Breast epithelium (tissue), 4 donors: ENCODE data around the gene CMSS1. TPM values are rescaled to one million over a fixed set of nuclear protein-coding genes. Genes with fewer than 3 reads are reported as not detected.

Experiments
- DNase-seq, 2 donors: peaks; one replicate each; pipeline ENCODE4 v3.0.0-alpha.2; 2019; ENCODE audit warnings: low spot score in 2 of 2
- H3K27ac ChIP-seq, 2 donors: fragments of 200-600 bp; sonication (generic) in 1 of 2; one replicate each; pipeline ENCODE4 v1.5.1; 2016 to 2019; ENCODE audit warnings: mild to moderate bottlenecking in 1 of 2
- H3K27me3 ChIP-seq, 2 donors: fragments of 200-600 bp; sonication (generic) in 1 of 2; one replicate each; pipeline versions ENCODE4 v1.5.1 to v1.6.0; 2017 to 2019; ENCODE audit warnings: control low read depth in 1 of 2, mild to moderate bottlenecking in 1 of 2
- H3K36me3 ChIP-seq: fragments of 200-600 bp; one replicate; pipeline ENCODE4 v1.5.1; 2019
- H3K4me1 ChIP-seq, 2 donors: fragments of 200-600 bp; sonication (generic); one replicate each; pipeline ENCODE4 v1.5.1; 2016 to 2019; ENCODE audit warnings: control low read depth in 1 of 2
- H3K4me3 ChIP-seq, 3 donors: fragments of 200-600 bp; sonication (generic); 1 replicate in 2 of 3; 2 replicates in 1 of 3; pipeline ENCODE4 v1.5.1; 2016 to 2019; ENCODE audit warnings: mild to moderate bottlenecking in 3 of 3, moderate library complexity in 2 of 3
- H3K9me3 ChIP-seq, 2 donors: fragments of 200-600 bp; sonication (generic) in 1 of 2; one replicate each; pipeline ENCODE4 v1.5.1; 2016 to 2019; ENCODE audit warnings: control low read depth in 1 of 2
- CTCF ChIP-seq, 3 donors: fragments of 450-650 bp; IDR thresholded peaks; one replicate each; pipeline ENCODE4 v1.5.1; 2016 to 2017; ENCODE audit warnings: antibody characterized with exemption in 3 of 3, mild to moderate bottlenecking in 3 of 3, moderate library complexity in 3 of 3
- POLR2A ChIP-seq: fragments of 450-650 bp; IDR thresholded peaks from one replicate; pipeline ENCODE4 v1.6.1; 2016; ENCODE audit warnings: antibody characterized with exemption, mild to moderate bottlenecking, moderate library complexity
- POLR2AphosphoS5 ChIP-seq, 3 donors: sonication (generic); formaldehyde crosslinking; IDR thresholded peaks; one replicate each; pipeline ENCODE4 v1.6.1; 2017; ENCODE audit warnings: antibody characterized with exemption in 3 of 3
- intact Hi-C: fragments of 100-400 bp; cut with DNase I; formaldehyde crosslinking; loops from one replicate; pipeline ENCODE4 v1.15.1; 2023; ENCODE audit warnings: low total_unique reads
- total RNA-seq, 3 donors: library from RNA; depleted of rRNA; stranded (reverse); fragments of >200 nt; gene quantifications; one replicate each; pipeline ENCODE4 v1.1.0, GENCODE V29; 2016

CMSS1 gene
- total RNA-seq, 3 donors from 2014 or later: 15.5 to 35.4 (median 16.1) TPM

- H3K27ac ChIP-seq: no peak overlapping the region
- no peaks in the 10 kb centered on the region for H3K36me3 ChIP-seq
- TF ChIP-seq CTCF (IDR thresholded peaks at IDR 0.05) (no peak), POLR2A (no peak), POLR2AphosphoS5 (IDR thresholded peaks at IDR 0.05) (no peak)
- no peaks in the 10 kb centered on the region for H3K4me1 ChIP-seq
- H3K4me3 ChIP-seq: no peak overlapping the region
- no peak for DNase-seq
- H3K27me3 ChIP-seq: no peaks in the 10 kb centered on the region
- no peaks in the 10 kb centered on the region for H3K9me3 ChIP-seq
- intact Hi-C loops: no loop called here
These were observed 74.7 kb downstream of the CMSS1 start for GRCh38 chr3:99892332-99892731.

- DNase-seq: no peak
- H3K27me3 ChIP-seq: no peaks in the 10 kb centered on the region
- H3K4me1 ChIP-seq: no peaks in the 10 kb centered on the region
- intact Hi-C loops: no loop called here
- TF ChIP-seq CTCF (IDR thresholded peaks at IDR 0.05): no peak
- TF ChIP-seq POLR2A: no peak
- no peak for TF ChIP-seq POLR2AphosphoS5 (IDR thresholded peaks at IDR 0.05)
- H3K9me3 ChIP-seq: no peaks in the 10 kb centered on the region
- H3K36me3 ChIP-seq: no peaks in the 10 kb centered on the region
- H3K27ac ChIP-seq: no peak overlapping the region
- H3K4me3 ChIP-seq: no peak overlapping the region
These were observed 77.6 kb downstream of the CMSS1 start for GRCh38 chr3:99895131-99895696.

GRCh38 chr3:99895703-99896441 lies 78.2 kb downstream of the CMSS1 start:
- Histone ChIP-seq H3K36me3 (no peaks in the 10 kb centered on the region), H3K27ac (no peak overlapping the region), H3K27me3 (no peaks in the 10 kb centered on the region), H3K9me3 (no peaks in the 10 kb centered on the region), H3K4me3 (no peak overlapping the region), H3K4me1 (no peaks in the 10 kb centered on the region)
- TF ChIP-seq CTCF (IDR thresholded peaks at IDR 0.05): no peak
- no peak for TF ChIP-seq POLR2AphosphoS5 (IDR thresholded peaks at IDR 0.05)
- TF ChIP-seq POLR2A: no peak
- intact Hi-C loops: no loop called here
- DNase-seq: no peak

GRCh38 chr3:99896482-99896881 lies 78.8 kb downstream of the CMSS1 start:
- H3K27ac ChIP-seq: no peak overlapping the region
- no peak for TF ChIP-seq POLR2AphosphoS5 (IDR thresholded peaks at IDR 0.05)
- TF ChIP-seq CTCF (IDR thresholded peaks at IDR 0.05): no peak
- no peak for TF ChIP-seq POLR2A
- no peaks in the 10 kb centered on the region for H3K4me1 ChIP-seq
- no peaks in the 10 kb centered on the region for H3K36me3 ChIP-seq
- H3K27me3 ChIP-seq: no peaks in the 10 kb centered on the region
- H3K9me3 ChIP-seq: no peaks in the 10 kb centered on the region
- DNase-seq: no peak
- intact Hi-C loops: no loop called here
- H3K4me3 ChIP-seq: no peak overlapping the region

- H3K9me3 ChIP-seq: no peaks in the 10 kb centered on the region
- DNase-seq: no peak
- intact Hi-C loops: no loop called here
- no peaks in the 10 kb centered on the region for H3K36me3 ChIP-seq
- H3K4me1 ChIP-seq: no peaks in the 10 kb centered on the region
- no peak for TF ChIP-seq POLR2AphosphoS5 (IDR thresholded peaks at IDR 0.05)
- TF ChIP-seq CTCF (IDR thresholded peaks at IDR 0.05): no peak
- no peak for TF ChIP-seq POLR2A
- H3K27ac ChIP-seq: no peak overlapping the region
- no peak overlapping the region for H3K4me3 ChIP-seq
- no peaks in the 10 kb centered on the region for H3K27me3 ChIP-seq
These were observed 81.9 kb downstream of the CMSS1 start for GRCh38 chr3:99899603-99900002.
